AG04449 (cell line): ENCODE results near the gene DVL2.

Experiments
- CTCF ChIA-PET: fragments of 350-600 bp; formaldehyde crosslinking; extraction: SDS; loops from one replicate; lab custom pipeline; 2021; ENCODE audit warnings: antibody characterized with exemption; lab: Yijun Ruan, JAX
- POLR2A ChIA-PET: fragments of 400-600, 350-600 bp; formaldehyde crosslinking; extraction: SDS; loops from one replicate; lab custom pipeline; 2020; ENCODE audit warnings: antibody characterized with exemption, inconsistent platforms; lab: Yijun Ruan, JAX
- DNase-seq: peaks from one replicate; pipeline ENCODE4 v3.0.0-alpha.2; 2010; ENCODE audit warnings: low read depth, low spot score
- H3K4me3 ChIP-seq: 2 replicates; pipeline ENCODE4 v1.5.1; 2011; ENCODE audit warnings: low read depth, mild to moderate bottlenecking, control low read depth, low read length
- TF ChIP-seq, protein P1 (sequence below): IDR thresholded peaks from one replicate; pipeline ENCODE4 v1.5.1; 2011; ENCODE audit warnings: mild to moderate bottlenecking, moderate library complexity, low read length, control low read depth, inconsistent platforms; ENCODE audit not compliant: insufficient read depth; ENCODE audit errors: missing control alignments

Gene DVL2

DNA sequence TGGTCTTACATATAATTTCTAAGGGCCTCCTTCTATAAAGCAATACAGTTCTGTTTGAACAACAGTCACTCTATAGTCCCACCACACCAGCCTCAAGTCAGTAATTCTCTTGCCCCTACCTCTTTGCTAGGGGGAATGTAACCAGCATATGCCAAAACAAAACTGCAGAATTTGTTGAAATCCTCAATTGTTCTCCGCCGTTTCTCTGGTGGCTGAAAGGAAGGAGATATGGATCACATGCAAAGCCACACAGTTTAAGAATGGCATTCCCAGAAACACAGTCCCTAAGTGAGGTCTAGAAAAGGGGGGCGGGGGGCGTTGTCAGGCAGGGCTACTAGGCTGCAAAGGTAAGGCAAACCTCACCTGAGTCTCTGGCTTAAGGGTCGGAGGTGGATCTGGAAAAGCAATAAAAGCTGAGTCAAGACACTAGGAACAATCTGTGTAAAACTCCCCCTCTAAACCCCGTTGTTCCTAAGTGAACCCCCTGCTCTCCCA, 3.0 kb upstream of the DVL2 start:
- H3K4me3 ChIP-seq = peak overlapping the region; percentile 84
- ChIA-PET CTCF (interaction anchor here (1.2 to 1.5 kb wide), 2 partner anchors 17 to 191 kb away, joined by 3 read pairs; no protein-coding TSS in a partner anchor), POLR2A (interaction anchor here (0.6 to 3.1 kb wide), 3 partner anchors 17 to 124 kb away, joined by 3 to 23 read pairs (median 3); partner anchors contain the start of genes ACADVL and DLG4)
- DNase-seq = no peak
- TF ChIP-seq, protein P1, sequence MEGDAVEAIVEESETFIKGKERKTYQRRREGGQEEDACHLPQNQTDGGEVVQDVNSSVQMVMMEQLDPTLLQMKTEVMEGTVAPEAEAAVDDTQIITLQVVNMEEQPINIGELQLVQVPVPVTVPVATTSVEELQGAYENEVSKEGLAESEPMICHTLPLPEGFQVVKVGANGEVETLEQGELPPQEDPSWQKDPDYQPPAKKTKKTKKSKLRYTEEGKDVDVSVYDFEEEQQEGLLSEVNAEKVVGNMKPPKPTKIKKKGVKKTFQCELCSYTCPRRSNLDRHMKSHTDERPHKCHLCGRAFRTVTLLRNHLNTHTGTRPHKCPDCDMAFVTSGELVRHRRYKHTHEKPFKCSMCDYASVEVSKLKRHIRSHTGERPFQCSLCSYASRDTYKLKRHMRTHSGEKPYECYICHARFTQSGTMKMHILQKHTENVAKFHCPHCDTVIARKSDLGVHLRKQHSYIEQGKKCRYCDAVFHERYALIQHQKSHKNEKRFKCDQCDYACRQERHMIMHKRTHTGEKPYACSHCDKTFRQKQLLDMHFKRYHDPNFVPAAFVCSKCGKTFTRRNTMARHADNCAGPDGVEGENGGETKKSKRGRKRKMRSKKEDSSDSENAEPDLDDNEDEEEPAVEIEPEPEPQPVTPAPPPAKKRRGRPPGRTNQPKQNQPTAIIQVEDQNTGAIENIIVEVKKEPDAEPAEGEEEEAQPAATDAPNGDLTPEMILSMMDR = no peak

GRCh38 chr17:7236808-7237207, 2.5 kb upstream of the DVL2 start:
- DNase-seq = no peak
- ChIA-PET CTCF (interaction anchor here (1.2 to 1.5 kb wide), 2 partner anchors 16 to 191 kb away, joined by 3 read pairs; no protein-coding TSS in a partner anchor), POLR2A (interaction anchor here (0.7 kb wide), 2 partner anchors 16 to 22 kb away, joined by 3 read pairs; no protein-coding TSS in a partner anchor)
- TF ChIP-seq, protein P1 = no peak
- peak overlapping the region; percentile 84; the same call in 1 of the 2 replicates for H3K4me3 ChIP-seq

GRCh38 chr17:7235693-7236665, 1.7 kb upstream of the DVL2 start:
- H3K4me3 ChIP-seq = no peak overlapping the region; the same call in 1 of the 2 replicates
- CTCF ChIA-PET = interaction anchor here (1.2 to 1.5 kb wide), 2 partner anchors 15 to 190 kb away, joined by 3 read pairs; no protein-coding TSS in a partner anchor
- no peak for DNase-seq

DNA sequence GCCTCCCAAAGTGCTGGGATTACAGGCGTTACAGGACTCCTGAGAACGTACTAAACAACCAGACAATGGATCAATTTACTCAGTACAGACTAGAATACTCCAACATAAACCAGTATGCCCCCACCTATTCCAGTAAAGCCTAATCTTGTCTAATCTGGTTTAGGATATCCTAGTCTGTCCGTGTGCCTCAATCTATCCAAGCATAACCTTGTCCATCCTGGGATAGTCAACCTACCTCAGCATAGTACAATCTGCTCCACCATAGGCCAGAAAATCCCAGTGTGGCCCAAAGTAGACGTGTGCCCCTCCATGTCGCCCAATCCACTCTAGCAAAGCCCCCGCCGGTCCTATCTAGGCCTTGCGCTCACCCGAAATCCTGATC, 625 bp downstream of the DVL2 start:
- POLR2A ChIA-PET = interaction anchor here (1.0 to 5.2 kb wide), 3 partner anchors 9 to 18 kb away, joined by 3 to 82 read pairs (median 3); partner anchors contain the start of genes ACADVL, DLG4 and GABARAP
- peak overlapping the region; percentile 84 for H3K4me3 ChIP-seq
- CTCF ChIA-PET = interaction anchor here (1.3 kb wide), 1 partner anchor 12 kb away, joined by 4 read pairs; no protein-coding TSS in a partner anchor
- TF ChIP-seq, protein P1 = no peak
- no peak for DNase-seq

More at GRCh38 chr17:7235693-7236665, 1.7 kb upstream of the DVL2 start:
- POLR2A ChIA-PET = interaction anchor here (0.7 to 5.2 kb wide), 2 partner anchors 14 to 16 kb away, joined by 3 to 82 read pairs; partner anchors contain the start of genes ACADVL and DLG4
- TF ChIP-seq, protein P1 = no peak

- peak overlapping the region; percentile 19; the same call in 1 of the 2 replicates for H3K4me3 ChIP-seq
- DNase-seq = no peak
- TF ChIP-seq, protein P1 = no peak
- ChIA-PET CTCF (interaction anchor here (0.8 kb wide), 1 partner anchor 117 kb away, joined by 3 read pairs; no protein-coding TSS in a partner anchor), POLR2A (interaction anchor here (5.2 kb wide), 1 partner anchor 10 kb away, joined by 82 read pairs; the partner anchor contains the start of genes ACADVL and DLG4)
Measured at GRCh38 chr17:7232114-7232513, 2.2 kb downstream of the DVL2 start.
